T-helper 1 cell treated with Interleukin-12 subunit alpha and Interleukin-12 subunit beta and Interleukin-4 antibody, amounts not matched to agents 30 ng/mL and 1 ng/mL, for 36 hours (primary cell): ENCODE measurements around the gene QRICH2. TPM values are rescaled to one million over a fixed set of nuclear protein-coding genes. Genes with fewer than 3 reads are reported as not detected.
"Not testable (repeated sequence)": the region's sequence is repeated elsewhere in the genome, so short reads cannot be mapped to it uniquely, and the experiment has no call there.

ENCODE experiments used
- intact Hi-C: fragments of 100-400 bp; cut with micrococcal nuclease; formaldehyde crosslinking; loops from one replicate; pipeline ENCODE4 v1.15.1; 2024
- total RNA-seq: library from RNA; stranded (reverse); gene quantifications from 2 replicates; pipeline ENCODE4 v1.2.3, GENCODE V29; 2022

QRICH2 gene
- total RNA-seq, 1 donor from 2014 or later, result 5.1 TPM

DNA sequence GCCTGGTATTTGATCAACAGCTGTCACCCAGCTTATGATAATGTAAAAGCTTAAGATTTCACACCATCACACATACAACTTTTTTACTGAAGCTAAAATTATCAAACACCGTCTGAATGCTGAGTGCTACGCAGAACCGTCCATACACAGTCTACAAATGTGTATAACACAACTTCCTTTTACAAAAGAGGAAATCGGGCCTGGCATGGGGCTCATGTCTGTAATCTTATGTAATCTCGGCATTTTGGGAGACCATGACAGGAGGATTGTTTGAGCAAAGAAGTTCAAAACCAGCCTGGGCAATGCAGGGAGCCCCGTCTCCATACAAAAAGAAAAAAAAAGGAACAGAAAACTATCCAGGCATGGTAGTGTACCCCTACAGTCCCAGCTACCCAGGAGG lies 19.6 kb upstream of the QRICH2 start:
- intact Hi-C loops, result no loop called here

DNA sequence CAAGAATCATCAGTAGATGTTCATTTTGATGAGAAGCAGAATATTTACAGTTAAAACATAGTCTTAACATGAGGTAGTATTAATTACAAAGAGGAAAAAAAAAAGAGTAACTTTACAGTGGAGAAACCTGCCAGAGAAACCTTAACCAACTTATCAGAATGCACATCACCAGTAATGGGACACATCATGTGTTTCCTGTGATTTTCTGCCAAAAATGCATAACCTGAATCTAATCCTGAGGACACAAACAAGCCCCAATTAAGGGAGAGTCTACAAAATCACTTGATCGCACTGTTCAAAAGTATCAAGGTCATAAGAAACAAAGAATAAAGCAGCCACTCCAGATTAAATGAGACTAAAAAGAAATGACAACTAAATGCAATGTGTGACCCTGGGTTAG lies 18.2 kb upstream of the QRICH2 start:
- intact Hi-C loops, result no loop called here

DNA sequence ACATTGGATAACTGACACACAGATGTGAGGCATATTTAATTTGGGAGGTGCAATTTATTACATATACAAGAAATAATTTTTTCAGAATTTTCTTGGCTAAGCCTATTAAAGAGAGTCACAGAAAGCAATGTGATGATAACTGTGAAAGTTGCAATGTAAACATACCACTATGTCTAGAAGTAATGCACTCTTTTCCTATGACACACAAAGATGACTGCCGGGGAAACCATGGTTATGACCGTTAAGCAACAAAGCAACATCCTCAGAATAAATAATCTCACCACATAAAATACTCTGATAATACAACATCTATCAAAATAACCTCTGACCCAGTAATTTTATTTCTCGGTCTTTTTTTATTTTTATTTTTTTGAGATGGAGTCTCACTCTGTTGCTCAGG lies 10.5 kb upstream of the QRICH2 start:
- intact Hi-C loops, result no loop called here

DNA sequence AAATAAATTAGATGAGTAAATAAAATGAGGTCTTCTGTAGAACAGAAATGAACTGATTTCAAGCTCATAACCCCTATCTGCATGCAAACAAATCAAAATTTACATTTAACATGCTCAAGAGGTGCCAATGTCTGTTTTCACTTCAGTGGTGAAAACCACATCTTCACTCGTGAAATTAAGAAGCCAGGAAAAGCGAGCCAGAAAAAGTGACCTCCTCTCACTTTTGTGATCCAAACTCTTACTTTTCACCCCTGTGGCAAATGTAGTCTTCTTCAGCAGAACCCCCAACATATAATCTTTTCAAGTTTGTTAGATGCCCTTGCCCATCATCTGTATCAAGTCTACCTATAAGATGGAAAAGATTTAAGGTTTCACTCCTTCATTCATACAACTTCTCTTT lies 9.5 kb upstream of the QRICH2 start:
- intact Hi-C loops, result no loop called here

DNA sequence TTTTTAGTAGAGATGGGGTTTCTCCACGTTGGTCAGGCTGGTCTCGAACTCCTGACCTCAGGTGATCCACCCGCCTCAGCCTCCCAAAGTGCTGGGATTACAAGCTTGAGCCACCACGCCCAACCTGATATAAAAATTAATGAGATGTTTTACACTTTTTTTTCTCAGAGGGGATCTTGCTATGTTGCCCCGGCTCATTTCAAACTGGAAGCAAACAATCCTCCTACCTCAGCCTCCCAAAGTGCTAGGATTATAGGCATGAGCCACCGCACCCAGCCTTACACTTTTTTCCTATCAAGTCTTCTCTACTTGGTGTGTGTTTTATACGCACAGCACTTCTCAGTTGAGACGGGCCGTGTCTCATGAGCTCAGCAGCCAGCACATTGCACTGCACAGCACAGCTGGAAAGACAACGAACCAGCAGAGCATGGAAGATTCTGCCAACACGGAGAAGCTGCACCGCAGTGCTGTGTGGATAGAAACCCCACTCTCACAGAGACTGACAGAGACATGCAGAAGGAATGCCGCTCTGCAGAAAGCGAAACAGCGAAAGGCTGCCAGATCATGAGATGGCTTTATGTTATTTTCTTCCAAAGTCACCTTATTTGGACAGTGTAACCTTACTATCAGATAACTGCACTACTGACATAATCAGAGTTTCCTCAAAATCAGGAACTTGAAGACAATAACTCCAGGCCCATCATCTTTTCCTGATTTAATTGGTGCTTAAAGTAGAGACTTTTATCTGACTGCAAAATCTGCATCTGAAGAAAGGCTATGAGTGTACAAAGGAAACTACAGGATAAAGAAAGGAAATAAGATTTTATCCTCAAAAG lies 6.5 kb upstream of the QRICH2 start:
- intact Hi-C loops, result no loop called here

DNA sequence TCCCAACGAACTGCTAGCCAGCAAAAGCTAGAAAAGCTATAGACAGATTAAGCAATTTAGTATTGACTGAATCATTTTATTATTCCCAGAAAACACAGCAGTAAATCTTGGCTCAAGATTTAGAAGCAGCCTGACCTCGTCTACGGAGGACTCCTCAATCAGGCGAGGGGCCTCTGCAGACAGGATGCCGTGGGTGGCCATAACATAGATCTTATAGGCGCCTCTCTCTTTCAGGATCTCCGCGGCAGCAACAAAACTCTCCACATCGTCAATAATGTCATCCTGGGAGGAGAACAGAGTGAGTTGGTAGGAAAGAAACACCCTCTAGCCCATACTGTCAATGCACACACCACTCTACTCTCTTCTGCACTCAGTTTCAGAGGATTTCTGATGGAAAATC lies 4.7 kb upstream of the QRICH2 start:
- intact Hi-C loops, result no loop called here

DNA sequence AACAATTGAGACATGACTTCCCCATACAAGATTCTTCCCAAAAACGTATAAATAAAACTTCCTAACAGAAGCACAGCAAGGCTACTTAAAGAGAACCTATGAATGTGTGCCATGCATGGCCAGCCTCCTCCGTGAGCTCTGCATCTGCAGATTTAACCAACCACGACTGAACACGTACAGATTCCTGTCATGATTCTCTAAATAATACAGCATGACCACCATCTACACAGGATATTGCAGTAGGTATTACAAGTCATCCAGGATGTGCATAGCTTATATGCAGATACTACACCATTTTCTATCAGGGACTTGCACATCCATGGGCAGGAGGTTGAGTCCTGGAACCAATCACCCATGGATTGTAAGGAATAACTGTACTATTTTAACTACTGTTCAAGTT lies 1.4 kb upstream of the QRICH2 start:
- intact Hi-C loops, result no loop called here

DNA sequence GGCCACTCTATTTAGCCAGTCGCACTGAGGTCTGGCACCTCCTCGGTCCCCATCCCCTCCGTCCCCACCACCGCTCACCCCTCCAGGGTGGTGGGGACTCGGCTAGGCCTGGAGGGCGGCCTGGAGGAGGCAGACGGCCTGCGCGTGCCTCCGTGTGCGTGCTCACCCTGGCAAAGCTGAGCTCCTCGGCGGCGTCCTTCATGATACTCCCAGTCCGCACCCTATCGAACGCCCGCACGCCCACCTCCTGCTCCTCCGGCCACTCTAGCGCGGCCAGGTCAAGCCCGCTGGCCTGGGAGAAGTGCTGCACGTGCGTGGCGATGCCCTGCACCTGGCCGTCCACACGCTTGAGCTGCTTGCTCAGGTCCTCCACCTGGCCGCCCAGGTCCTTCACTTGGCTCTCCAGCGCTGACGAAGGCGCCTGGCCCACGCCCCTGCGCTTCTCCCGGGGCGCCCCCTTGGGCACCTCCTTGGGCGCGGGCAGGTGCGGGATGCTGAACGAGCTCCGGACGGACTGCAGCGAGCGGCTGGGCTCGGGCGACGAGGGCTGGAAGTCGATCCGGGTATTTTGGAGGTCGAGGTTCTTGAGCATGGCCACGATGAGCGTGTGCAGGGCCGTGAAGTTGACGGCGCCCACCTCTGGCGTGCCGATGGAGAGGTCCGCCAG lies 644 bp downstream of the QRICH2 start:
- intact Hi-C loops, result no loop called here

DNA sequence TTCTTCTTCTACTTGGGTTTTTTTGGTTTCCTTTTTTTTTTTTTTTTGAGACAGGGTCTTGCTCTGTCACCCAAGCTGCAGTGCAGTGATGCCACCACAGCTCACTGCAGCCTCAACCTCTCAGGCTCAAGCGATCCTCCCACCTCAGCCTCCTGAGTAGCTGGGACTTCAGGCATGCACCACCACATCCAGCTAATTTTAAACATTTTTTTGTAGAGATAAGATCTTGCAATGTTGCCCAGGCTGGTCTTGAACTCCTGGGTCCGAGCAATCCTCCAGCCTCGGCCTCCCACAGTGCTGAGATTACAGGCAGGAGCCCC lies 3.0 kb downstream of the QRICH2 start:
- intact Hi-C loops, result not testable (repeated sequence)

DNA sequence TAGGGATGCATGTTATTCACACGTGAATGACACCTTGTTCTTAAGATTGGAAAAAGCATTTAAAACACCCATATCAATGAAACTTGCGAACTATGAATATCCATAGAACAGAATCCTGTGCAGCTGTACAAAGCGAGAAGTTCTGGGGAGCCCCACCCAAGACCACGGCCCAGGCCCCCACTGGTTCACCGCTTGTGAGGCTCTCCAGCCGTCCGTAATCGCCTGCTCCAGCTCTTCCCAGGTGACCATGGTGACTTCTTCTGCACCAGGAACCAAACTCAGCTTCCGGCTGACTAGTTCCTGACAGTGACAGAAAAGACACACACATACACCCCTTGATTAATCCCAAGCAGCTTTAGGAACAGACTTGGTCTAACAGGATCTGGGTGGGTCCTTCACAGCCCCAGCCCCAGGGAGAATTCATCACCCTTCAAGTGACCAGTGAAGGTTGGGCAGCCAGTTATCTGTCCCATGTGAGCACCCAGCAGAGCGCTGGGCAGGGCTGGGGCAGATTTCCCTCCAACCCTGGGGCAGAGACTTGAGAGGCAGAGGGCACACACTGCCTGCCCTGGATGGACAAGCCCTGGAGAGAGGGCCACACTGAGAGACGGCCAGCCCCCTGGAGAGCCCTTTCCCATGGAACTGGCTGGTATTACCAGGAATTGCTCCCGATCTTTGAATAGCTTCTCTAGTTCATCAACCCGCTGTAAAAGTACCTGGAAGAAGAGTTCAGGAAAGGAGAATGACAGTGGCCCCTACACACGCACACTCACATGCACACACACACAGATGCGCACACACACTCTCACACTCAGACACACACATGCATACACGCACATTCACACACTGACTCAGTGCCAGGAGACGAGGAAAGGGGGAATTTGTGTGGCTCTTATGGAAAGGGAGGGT lies 3.6 kb downstream of the QRICH2 start:
- intact Hi-C loops, result loop anchor here (5.0 kb wide), 1 partner anchor 243 kb away; no protein-coding TSS in a partner anchor

DNA sequence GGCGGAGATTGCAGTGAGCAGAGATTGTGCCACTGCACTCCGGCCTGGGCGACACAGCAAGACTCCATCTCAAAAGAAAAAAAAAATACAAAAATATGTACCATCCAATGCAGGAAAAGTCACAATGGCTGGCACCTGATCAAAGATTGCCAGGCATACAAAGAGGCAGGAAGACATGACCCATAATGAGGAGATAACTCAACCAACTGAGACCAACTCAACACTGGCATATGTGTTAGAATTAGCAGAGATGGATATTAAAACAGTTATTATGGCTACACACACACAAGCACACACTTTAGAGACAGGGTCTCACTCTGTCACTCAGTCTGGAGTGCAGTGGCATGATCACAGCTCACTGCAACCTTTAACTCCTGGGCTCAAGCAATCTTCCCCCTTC lies 10.6 kb downstream of the QRICH2 start:
- intact Hi-C loops, result no loop called here

DNA sequence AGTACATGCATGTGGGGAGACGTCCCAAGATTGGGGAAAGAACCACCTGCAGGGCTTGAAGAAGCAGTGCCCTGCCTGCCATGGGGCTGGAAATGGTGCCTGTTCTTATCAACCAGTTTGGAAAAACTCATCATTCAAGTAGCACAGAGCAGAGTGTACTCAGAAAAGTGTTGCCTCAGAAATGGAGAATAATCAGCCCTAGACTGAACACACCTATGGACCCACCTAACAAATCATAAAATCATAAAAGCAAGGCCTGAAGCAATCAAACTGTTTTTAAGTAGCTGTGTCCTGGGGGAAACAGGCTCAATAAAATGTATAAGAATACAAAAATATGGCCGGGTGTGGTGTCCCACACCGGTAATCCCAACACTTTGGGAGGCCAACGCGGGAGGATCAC lies 11.2 kb downstream of the QRICH2 start:
- intact Hi-C loops, result no loop called here

DNA sequence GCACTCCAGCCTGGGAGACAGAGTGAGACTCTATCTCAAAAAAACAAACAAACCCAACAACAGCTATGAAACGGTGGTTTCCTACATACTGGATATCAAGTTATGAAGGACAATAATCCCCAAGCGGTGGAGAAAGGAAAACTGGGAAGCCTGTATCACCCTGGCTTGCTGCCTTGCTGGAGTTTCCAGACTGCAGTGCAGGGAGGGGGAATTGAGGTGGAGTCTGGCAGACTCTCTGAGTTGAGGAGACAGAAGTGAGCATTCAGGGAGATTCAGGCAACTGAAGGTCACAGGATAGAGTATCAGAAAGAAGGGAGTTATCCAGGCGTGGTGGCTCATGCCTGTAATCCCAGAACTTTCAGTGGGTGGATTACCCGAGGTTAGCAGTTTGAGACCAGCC lies 11.9 kb downstream of the QRICH2 start:
- intact Hi-C loops, result no loop called here

DNA sequence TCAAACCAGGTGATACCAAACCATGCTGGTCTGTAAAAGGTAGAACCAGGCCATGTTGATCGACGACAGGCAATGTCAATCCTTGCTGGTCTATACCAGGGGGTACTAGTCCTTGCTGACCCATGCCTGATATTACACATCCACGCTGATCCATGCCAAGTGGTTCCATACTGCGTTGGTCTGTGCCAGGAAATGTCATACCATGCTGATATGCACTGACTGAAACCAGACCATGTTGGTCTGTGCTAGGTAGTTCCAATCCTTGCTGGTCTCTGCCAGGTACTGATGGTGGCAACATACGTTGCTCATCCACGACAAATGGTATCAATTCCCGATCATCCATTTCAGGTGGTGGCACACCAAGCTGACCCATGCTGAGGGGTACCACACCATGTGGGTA lies 15.0 kb downstream of the QRICH2 start:
- intact Hi-C loops, result no loop called here

DNA sequence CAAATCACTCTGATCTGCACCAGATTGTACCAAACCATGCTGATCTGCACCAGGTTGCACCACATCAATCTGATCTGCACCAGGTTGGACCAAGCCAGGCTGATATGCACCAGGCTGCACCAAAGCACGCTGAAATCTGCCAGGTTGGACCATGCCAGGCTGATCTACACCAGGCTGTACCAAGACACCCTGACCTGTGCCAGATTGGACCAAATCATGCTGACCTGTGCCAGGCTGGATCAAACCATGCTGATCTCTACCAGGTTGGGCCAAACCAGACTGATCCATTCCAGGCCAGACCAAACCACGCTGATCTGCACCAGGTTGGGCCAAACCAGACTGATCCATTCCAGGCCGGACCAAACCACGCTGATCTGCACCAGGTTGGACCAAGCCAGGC lies 15.5 kb downstream of the QRICH2 start:
- intact Hi-C loops, result no loop called here

DNA sequence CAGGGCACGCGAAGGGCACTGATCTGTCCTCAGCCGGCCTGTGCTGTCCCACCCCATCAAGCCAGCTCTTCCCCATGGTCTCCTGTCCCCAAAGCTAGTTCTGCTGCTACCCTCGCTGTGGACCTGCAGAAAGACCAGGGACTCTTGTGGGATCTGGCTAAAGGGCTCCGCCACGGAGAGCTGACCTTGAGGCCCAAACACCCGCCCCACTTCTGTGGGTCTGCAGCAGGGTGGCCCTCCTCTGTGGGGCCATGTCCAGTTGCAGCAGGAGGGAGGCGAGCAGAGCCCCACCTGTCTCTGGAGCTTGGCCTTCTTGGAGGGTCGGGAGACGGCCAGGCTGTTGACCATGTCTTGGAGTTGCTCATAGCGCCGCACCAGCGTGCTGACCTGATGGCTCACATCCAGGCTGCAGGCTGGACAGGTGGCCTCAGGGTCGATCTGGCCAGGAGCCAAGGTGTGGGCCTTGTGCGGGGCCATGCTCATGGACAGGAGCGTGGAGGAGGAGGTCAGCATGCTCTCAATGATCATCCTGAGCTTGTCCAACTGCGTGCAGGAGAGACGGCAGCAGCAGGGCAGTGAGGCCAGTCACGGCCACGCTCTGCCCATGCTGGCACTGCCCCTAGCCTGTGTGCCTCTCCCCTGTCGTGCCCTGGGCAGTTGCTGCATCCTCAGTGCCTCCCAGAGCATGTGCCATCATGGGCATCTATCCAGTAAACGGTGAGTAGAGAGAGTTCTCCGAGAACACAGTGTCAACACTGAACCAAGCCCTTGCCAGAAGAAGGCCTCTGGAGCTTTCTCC lies 26.3 kb downstream of the QRICH2 start:
- intact Hi-C loops, result no loop called here

DNA sequence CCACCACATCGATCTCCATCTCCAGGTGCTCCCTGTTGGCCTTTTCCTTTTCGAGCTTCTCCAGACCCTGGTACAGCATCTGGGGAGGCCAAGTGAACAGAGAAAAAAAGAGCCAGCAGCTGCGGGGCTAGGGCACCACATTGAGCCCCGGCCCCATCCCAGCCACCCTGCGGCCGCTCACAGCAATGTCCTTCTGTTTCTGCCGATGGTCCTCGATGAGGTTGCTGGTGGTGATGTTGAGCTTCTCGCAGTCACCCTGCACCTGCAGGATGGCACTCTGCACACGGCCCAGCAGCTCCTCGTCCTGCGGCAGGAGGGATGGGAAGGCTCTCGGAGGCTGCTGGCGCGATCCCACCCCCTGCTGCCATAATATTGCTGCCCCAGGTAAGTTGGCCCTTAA lies 27.4 kb downstream of the QRICH2 start:
- intact Hi-C loops, result no loop called here

DNA sequence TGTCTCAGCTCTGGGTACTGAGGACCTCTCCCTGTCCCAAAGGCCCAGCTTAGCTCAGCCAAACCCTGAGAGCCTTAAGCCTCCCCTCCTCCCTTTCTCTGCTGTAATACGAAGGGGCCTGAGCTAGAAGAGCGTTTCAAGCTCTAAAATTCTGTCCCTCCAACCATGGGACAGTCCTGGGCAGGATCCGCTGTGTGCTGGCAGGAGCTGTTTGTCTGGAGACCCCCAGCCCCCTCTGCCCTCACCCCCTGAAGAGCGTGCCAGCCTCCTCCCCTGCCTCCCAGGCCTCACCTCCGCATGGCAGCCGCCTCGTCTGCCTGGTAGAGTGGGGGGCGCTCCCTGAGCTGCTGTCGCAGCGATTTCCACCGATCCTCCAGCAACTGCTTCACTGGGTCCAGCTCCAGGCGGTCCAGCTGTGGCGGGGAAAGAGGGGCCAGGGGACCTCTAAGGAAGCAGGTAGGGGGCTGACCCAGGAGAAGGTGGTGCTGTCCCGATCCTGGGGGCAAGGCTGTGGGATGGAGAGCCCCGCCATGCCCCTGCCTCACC lies 28.3 kb downstream of the QRICH2 start:
- intact Hi-C loops, result loop anchor here (1.0 kb wide), 4 partner anchors 98 to 266 kb away; partner anchors contain the start of gene EXOC7

DNA sequence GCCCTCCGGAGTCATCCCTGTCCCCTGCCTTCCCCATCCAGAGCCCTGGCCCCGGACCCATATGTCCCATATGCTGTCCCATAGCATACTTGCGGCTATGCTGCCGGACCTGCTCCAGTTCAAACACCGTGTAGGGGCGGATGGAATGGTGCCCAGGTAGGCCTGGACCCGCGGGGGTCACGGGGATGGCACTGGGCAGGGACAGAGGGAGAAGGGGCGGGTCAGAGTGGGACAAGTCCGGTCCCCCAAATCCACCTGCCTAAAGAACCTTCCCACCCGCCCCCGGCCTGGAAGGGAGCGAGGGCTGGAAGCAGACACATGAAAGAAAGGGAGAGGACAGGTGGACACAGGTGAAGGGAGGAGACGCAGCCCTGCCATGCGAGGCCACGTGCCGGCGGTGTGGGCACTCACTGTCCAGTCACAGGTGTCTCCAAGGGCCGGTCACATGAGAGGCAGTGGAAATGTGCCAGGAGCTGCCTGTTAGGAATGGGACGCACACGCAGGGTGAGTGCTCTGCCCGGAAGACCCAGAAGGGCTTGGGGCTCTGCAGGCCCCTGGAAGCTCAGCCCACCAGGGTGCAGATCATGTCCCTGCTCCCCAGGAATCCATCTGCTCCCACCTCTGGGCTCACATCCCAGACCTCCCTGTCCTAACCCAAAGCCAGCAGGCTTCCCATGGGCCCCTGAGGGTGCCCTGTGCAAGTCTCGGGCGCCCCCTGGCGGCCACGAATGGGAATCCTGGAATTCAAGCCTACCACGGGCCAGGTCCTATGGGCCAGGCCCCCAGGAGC lies 28.9 kb downstream of the QRICH2 start:
- intact Hi-C loops, result loop anchor here (1.0 kb wide), 4 partner anchors 97 to 265 kb away; partner anchors contain the start of gene EXOC7
